Measurements from ENCODE around the gene CTIF.

The CTIF gene

GRCh38 chr18:48885924-48886400, 347.1 kb downstream of the CTIF start:
- in situ Hi-C loops (cut with HindIII; ENCODE audit: low sequenced_read_pairs), result no loop called here

- in situ Hi-C loops (cut with HindIII; ENCODE audit: low sequenced_read_pairs), result no loop called here
Measured at GRCh38 chr18:48886520-48887293, 347.9 kb downstream of the CTIF start.

- in situ Hi-C loops (cut with HindIII; ENCODE audit: low sequenced_read_pairs), result no loop called here
Measured at GRCh38 chr18:48887294-48887904, 348.6 kb downstream of the CTIF start.

- in situ Hi-C loops (cut with HindIII; ENCODE audit: low sequenced_read_pairs), result no loop called here
Measured at GRCh38 chr18:48887905-48888772, 349.3 kb downstream of the CTIF start.

- in situ Hi-C loops (cut with HindIII; ENCODE audit: low sequenced_read_pairs), result no loop called here
Measured at GRCh38 chr18:48888773-48889080, 349.9 kb downstream of the CTIF start.

GRCh38 chr18:48889115-48889941, 350.5 kb downstream of the CTIF start:
- in situ Hi-C loops (cut with HindIII; ENCODE audit: low sequenced_read_pairs), result no loop called here

- in situ Hi-C loops (cut with HindIII; ENCODE audit: low sequenced_read_pairs), result no loop called here
Measured at GRCh38 chr18:48889981-48890762, 351.3 kb downstream of the CTIF start.

- in situ Hi-C loops (cut with HindIII; ENCODE audit: low sequenced_read_pairs), result no loop called here
Measured at GRCh38 chr18:48891721-48892120, 352.9 kb downstream of the CTIF start.

- in situ Hi-C loops (cut with HindIII; ENCODE audit: low sequenced_read_pairs), result no loop called here
Measured at GRCh38 chr18:48892146-48892855, 353.5 kb downstream of the CTIF start.

- in situ Hi-C loops (cut with HindIII; ENCODE audit: low sequenced_read_pairs), result no loop called here
Measured at GRCh38 chr18:48893061-48893607, 354.3 kb downstream of the CTIF start.

GRCh38 chr18:48893608-48894600, 355.1 kb downstream of the CTIF start:
- in situ Hi-C loops (cut with HindIII; ENCODE audit: low sequenced_read_pairs), result no loop called here

GRCh38 chr18:48894799-48895346, 356.0 kb downstream of the CTIF start:
- in situ Hi-C loops (cut with HindIII; ENCODE audit: low sequenced_read_pairs), result no loop called here

- in situ Hi-C loops (cut with HindIII; ENCODE audit: low sequenced_read_pairs), result no loop called here
Measured at GRCh38 chr18:48896326-48896874, 357.6 kb downstream of the CTIF start.

- in situ Hi-C loops (cut with HindIII; ENCODE audit: low sequenced_read_pairs), result no loop called here
Measured at GRCh38 chr18:48896875-48897511, 358.2 kb downstream of the CTIF start.

GRCh38 chr18:48897531-48897930, 358.7 kb downstream of the CTIF start:
- in situ Hi-C loops (cut with HindIII; ENCODE audit: low sequenced_read_pairs), result no loop called here

GRCh38 chr18:48898521-48898920, 359.7 kb downstream of the CTIF start:
- in situ Hi-C loops (cut with HindIII; ENCODE audit: low sequenced_read_pairs), result no loop called here

Measured in endothelial cell of hepatic sinusoid (primary cell).